Sigmoid colon (tissue), 4 donors: ENCODE data around the gene PPM1E.

Source experiments
- CTCF ChIP-seq, 4 experiments: fragments of 450-650 bp in 3 of 4; fragments of 200-600 bp in 1 of 4; IDR thresholded peaks; one replicate each; pipeline ENCODE4 v1.5.1; 2016 to 2019; ENCODE audit warnings: antibody characterized with exemption in 4 of 4, mild to moderate bottlenecking in 3 of 4, moderate library complexity in 2 of 4
- EP300 ChIP-seq, 4 donors: sonication (generic); formaldehyde crosslinking; IDR thresholded peaks; one replicate each; pipeline ENCODE4 v1.6.1; 2017; ENCODE audit warnings: antibody characterized with exemption in 4 of 4
- POLR2A ChIP-seq, 2 donors: fragments of 450-650 bp; IDR thresholded peaks; one replicate each; pipeline ENCODE4 v1.6.1; 2016; ENCODE audit warnings: antibody characterized with exemption in 2 of 2, mild to moderate bottlenecking in 2 of 2, moderate library complexity in 2 of 2
- POLR2AphosphoS5 ChIP-seq, 4 donors: sonication (generic); formaldehyde crosslinking; IDR thresholded peaks; one replicate each; pipeline ENCODE4 v1.6.1; 2017; ENCODE audit warnings: antibody characterized with exemption in 4 of 4

- no peak for TF ChIP-seq CTCF (IDR thresholded peaks at IDR 0.05)
- no peak for TF ChIP-seq POLR2A (IDR thresholded peaks at IDR 0.05)
- no peak for TF ChIP-seq POLR2AphosphoS5 (IDR thresholded peaks at IDR 0.05)
- no peak for TF ChIP-seq EP300 (IDR thresholded peaks at IDR 0.05)
These were observed 262.4 kb downstream of the PPM1E start for GRCh38 chr17:59018019-59018418.
